Activated CD4-positive, alpha-beta memory T cell treated with anti-CD3 and anti-CD28 coated beads for 36 hours (primary cell): Measurements from ENCODE around the gene HSBP1L1. TPM values are rescaled to one million over a fixed set of nuclear protein-coding genes. Genes with fewer than 3 reads are reported as not detected.

Experiments
- CTCF ChIA-PET: fragments of 350-600 bp; sonication (Branson Sonifier 250); formaldehyde crosslinking; loops from one replicate; lab custom pipeline; 2021; ENCODE audit warnings: antibody characterized with exemption, inconsistent platforms; lab: Charles Lee
- POLR2A ChIA-PET: fragments of 350-600 bp; sonication (Branson Sonifier 250); formaldehyde crosslinking; loops from one replicate; lab custom pipeline; 2021; ENCODE audit warnings: antibody characterized with exemption; lab: Charles Lee
- DNase-seq: peaks from one replicate; pipeline ENCODE4 v3.0.0-alpha.2; 2020
- H3K27ac Mint-ChIP-seq: one replicate; pipeline ENCODE4 v1.8.0; 2021; ENCODE audit warnings: mixed read lengths
- H3K27me3 Mint-ChIP-seq: one replicate; pipeline ENCODE4 v1.8.0; 2021; ENCODE audit warnings: mixed read lengths
- H3K36me3 Mint-ChIP-seq: one replicate; pipeline ENCODE4 v1.8.0; 2021; ENCODE audit warnings: mixed read lengths
- H3K4me1 Mint-ChIP-seq: one replicate; pipeline ENCODE4 v1.8.0; 2021; ENCODE audit warnings: low read depth, mixed read lengths
- H3K4me3 Mint-ChIP-seq: one replicate; pipeline ENCODE4 v1.8.0; 2021; ENCODE audit warnings: mild to moderate bottlenecking, mixed read lengths
- H3K9me3 Mint-ChIP-seq: one replicate; pipeline ENCODE4 v1.8.0; 2021; ENCODE audit warnings: mixed read lengths
- intact Hi-C: fragments of 100-400 bp; cut with micrococcal nuclease; formaldehyde crosslinking; loops from one replicate; pipeline ENCODE4 v1.15.1; 2023
- total RNA-seq, 2 experiments: library from RNA; stranded (reverse); gene quantifications; one replicate each; pipeline ENCODE4 v1.2.3, GENCODE V29; 2021

HSBP1L1 gene
- total RNA-seq, 2 experiments from 2014 or later, result 8.5 to 8.8 TPM

DNA sequence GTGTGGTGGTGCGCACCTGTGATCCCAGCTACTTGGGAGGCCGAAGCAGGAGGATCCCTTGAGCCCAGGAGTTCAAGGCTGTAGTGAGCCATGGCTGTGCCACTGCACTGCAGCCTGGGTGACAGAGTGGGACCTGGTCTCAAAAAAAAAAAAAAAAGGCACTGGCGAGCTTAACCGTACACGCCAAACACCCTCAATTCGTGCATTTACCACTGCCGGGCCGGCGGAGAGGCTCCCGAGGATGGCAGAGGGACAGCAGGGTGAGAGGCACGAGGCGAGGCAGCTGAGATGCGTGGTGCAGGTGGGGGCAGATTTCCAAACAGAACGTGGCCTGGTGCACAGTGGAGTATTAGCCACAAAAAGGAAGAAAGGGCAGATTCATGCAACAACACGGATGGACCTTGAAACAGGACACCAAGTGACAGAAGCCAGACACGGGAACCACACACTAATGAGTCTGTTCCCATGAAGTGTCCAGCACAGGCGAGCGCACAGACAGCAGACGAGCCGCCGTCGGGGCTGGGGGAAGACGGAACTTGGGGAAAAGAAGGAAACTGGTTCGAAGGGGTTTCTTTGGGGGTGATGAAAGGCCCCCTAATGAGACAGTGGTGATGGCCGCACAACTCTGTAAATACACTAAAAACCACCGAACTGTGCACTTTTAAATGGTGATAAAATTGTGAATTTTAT is 40.4 kb upstream of the HSBP1L1 start:
- Mint-ChIP-seq H3K27me3 (no peaks in the 10 kb centered on the region), H3K9me3 (peaks cover 5% of the 10 kb centered on the region), H3K4me1 (no peaks in the 10 kb centered on the region), H3K4me3 (no peak overlapping the region), H3K36me3 (peaks cover 24% of the 10 kb centered on the region), H3K27ac (no peak overlapping the region)
- no peak for DNase-seq
- intact Hi-C loops, result no loop called here
- ChIA-PET CTCF (no interaction called here), POLR2A (no interaction called here)

DNA sequence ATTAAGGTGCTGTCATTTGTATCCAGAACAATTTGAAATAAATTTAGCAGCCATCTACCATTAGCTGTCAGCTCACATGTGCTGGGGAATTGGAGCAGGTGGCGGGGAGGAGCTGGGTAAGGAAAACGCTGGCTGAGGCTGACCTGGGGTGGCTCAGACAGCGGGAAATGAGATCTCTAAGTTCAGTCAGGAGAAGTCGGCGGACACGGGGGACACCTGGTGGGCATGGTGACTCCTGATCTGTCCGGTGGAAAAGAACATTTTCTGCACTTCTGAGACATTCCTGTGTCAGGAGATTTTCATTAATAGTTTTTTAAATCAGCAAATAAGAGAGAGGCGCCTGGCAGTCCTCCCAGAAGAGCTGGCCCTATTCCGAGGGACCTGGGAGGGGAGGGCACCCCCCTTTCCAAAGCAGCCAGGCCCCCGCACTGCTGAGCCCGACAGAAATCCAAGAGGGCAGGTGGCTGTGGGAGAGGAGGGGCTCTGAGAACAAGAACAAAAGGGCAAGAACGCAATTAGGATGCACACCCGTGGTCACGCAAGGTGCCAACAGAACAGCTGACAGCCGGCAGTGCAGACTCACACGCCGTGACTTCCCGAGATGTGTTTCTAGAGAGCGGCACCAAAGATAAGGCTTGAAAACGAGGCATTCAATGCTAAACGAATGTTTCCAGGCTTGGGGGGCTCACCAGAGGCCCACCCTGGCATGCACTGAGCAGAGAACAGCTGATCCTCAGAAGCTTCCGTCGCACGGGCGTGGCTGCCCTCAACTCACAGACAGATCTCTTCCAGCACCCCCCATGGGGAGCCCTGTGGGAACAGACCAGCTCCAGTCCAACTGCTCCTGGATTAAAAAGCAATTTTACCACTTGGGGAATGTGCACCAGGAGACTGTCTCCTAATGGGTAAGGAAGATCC is 39.4 kb upstream of the HSBP1L1 start:
- no peaks in the 10 kb centered on the region for H3K27me3 Mint-ChIP-seq
- peaks cover 35% of the 10 kb centered on the region for H3K36me3 Mint-ChIP-seq
- ChIA-PET POLR2A (no interaction called here), CTCF (interaction anchor here (0.7 kb wide), 1 partner anchor 59 kb away, joined by 3 read pairs; no protein-coding TSS in a partner anchor)
- DNase-seq, result peak; percentile 3
- no peak overlapping the region for H3K4me3 Mint-ChIP-seq
- H3K4me1 Mint-ChIP-seq, result no peaks in the 10 kb centered on the region
- H3K27ac Mint-ChIP-seq, result no peak overlapping the region
- H3K9me3 Mint-ChIP-seq, result peaks cover 15% of the 10 kb centered on the region
- intact Hi-C loops, result no loop called here

DNA sequence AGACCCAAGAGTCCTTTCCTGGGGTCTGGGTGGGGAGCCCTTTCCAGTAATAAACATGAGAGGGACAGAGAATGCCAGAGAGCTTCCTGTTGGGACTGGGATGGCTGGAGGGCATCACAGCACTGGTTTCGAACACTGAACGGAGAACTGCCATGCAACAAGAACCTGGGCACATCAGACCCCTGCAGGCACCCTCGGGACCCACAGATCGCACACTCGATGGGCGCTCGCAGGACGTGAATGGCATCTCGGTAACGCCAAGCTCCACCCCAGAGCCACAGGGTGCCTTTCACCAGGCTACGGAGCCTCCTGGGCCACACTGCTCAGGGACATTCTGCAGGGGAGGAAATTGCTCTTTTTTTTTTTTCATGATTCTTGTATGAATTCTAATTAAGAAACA is 38.1 kb upstream of the HSBP1L1 start:
- CTCF ChIA-PET, result interaction anchor here (0.7 kb wide), 1 partner anchor 1057 kb away, joined by 3 read pairs; no protein-coding TSS in a partner anchor
- Mint-ChIP-seq H3K9me3 (peaks cover 23% of the 10 kb centered on the region), H3K27ac (no peak overlapping the region), H3K4me1 (no peaks in the 10 kb centered on the region), H3K27me3 (no peaks in the 10 kb centered on the region), H3K36me3 (peaks cover 43% of the 10 kb centered on the region), H3K4me3 (no peak overlapping the region)
- intact Hi-C loops, result no loop called here
- no peak for DNase-seq
- POLR2A ChIA-PET, result no interaction called here

DNA sequence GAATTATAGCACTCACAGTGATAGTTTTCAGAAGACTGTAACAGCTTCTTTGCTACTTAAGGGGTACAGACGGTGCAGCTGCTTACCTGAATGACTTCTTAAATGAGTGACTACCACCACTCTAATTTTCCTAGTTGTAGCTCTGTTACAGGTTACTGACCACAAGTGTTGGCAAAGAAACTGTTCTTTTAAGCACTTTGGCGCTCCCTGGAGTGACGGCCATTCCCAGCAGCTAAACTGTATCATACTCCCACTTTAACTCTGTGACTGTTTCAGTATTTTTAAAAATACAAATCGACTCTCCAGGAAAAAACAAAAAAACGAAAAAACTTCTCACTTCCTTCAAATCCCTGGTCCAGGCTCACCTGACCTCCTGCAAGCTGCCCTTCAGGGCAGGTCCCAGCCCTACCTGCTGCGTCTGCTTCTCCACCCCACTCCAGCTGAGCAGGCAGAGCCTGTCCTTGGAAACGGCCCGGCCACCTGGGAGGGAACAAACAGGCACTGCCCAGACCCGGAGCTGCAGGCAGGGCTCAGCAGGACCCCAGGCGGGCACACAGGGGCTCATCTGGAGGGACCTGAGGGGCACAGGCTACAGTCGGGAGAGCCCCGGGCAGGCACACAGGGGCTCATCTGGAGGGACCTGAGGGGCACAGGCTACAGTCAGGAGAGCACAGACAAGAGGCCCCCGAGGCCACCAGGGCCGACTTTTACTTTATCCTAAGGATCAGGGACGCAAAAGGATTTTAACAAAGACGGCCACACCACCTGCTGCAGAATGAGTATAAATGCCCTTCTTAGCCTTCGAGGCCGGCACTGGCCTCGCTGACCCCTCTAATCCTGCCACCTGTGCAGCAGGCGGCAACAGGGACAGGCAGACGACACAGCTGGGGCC is 37.5 kb upstream of the HSBP1L1 start:
- no peak overlapping the region for H3K27ac Mint-ChIP-seq

DNA sequence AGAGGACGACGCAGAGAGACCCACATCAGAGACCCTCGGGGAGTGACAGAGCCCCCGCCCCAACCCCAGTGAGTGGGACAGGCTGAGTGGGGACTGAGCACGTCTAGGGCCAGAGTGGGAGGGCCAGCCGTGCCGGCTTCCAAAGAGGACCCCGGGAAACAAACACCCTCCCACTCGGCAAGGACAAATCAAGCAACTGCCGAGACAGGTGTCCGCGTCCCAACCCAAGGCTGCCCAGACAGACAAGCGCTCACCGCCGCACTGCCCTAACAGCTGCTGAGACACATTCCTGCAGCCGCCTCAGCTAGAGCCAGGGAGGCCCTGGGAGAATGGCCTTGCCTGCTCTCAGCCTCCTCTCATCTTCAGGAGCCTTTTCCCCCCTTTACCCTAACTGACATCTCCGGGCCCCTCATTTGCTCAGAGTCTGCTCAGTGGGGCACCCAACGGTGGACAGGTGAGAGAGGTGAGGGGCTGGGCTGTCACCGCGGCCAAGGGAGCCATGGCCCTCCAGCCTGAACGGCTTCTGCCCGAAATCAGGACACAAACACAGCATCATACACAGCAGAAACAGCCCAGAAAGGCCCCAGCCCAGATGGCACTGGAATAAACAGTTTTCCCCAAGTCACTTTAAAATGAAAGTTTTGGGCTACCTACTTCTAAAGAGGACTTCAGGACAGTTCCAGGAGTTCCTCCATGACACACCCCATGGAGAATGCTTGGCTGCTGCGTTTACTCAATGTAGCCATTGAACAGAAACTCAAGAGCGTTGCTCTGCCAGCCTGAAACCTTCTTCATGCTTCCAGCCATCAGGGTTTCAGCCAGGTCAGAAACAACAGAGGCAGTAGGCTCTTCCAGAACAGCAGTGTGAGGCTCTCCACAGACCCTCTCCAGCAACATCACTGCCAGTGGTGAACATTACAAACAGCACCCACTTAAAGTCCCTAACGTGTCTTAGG is 36.6 kb upstream of the HSBP1L1 start:
- H3K9me3 Mint-ChIP-seq, result peaks cover 38% of the 10 kb centered on the region
- H3K4me1 Mint-ChIP-seq, result no peaks in the 10 kb centered on the region
- peaks cover 55% of the 10 kb centered on the region for H3K36me3 Mint-ChIP-seq
- intact Hi-C loops, result no loop called here
- peak; percentile 5 for DNase-seq
- H3K27me3 Mint-ChIP-seq, result no peaks in the 10 kb centered on the region
- ChIA-PET POLR2A (no interaction called here), CTCF (no interaction called here)
- no peak overlapping the region for H3K27ac Mint-ChIP-seq
- no peak overlapping the region for H3K4me3 Mint-ChIP-seq

More for the DNA sequence above, 37.5 kb upstream of the HSBP1L1 start:
- intact Hi-C loops, result no loop called here
- Mint-ChIP-seq H3K4me1 (no peaks in the 10 kb centered on the region), H3K4me3 (no peak overlapping the region), H3K9me3 (peaks cover 29% of the 10 kb centered on the region), H3K36me3 (peaks cover 46% of the 10 kb centered on the region), H3K27me3 (no peaks in the 10 kb centered on the region)
- ChIA-PET POLR2A (no interaction called here), CTCF (interaction anchor here (0.7 kb wide), 1 partner anchor 1057 kb away, joined by 3 read pairs; no protein-coding TSS in a partner anchor)
- DNase-seq, result peak; percentile 4

DNA sequence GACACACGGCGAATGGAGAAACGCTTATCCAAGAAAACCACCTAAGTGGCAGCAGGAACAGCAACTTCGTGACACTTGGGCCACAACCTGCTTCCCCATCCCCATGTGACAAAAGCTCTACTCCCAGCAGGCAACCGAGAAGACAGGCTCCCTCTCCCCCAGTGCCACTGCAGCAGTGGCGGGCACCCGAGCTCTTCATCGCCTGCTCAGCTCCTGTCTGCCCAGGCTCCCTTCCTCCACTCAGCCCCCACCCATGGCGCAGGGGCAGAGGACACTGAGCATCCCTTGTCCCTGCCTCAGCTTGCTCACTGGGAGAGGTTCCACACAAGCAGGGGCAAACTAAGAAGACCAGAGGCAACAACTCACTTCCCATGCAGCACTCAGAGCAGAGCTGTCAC is 35.9 kb upstream of the HSBP1L1 start:
- intact Hi-C loops, result no loop called here
- H3K36me3 Mint-ChIP-seq, result peaks cover 58% of the 10 kb centered on the region

DNA sequence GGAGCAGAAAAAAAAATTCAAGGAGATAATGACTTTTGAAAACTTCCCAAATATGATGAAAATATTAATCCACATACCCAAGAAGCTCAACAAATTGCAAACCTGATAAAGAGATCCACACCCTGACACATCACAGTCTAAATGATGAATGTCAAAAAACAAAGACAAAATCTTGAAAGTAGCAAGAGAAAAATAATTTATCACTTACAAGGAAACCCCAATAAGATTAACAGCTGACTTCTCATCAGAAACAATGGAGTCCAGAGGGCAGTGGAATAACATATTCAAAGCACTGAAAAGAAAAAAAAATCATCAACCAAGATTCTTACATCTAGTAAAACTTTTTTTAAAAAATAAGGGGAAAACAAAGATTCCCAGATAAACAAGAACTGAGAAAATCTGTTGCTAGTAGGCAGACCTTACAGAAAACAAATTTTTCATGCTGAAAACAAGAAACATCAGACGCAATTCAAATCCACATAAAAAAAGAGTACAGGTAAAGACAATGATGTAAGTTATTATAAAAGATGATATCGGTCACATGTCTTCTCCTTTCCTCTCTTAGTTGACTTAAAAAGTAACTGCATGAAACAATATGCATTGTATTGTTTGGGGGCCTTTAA is 34.3 kb upstream of the HSBP1L1 start:
- ChIA-PET POLR2A (interaction anchor here (0.6 kb wide), 1 partner anchor 68 kb away, joined by 4 read pairs; no protein-coding TSS in a partner anchor), CTCF (no interaction called here)
- Mint-ChIP-seq H3K27ac (no peak overlapping the region), H3K9me3 (peaks cover 57% of the 10 kb centered on the region), H3K4me1 (no peaks in the 10 kb centered on the region), H3K4me3 (no peak overlapping the region), H3K27me3 (no peaks in the 10 kb centered on the region), H3K36me3 (peaks cover 64% of the 10 kb centered on the region)
- no peak for DNase-seq
- intact Hi-C loops, result no loop called here

More for the DNA sequence above, 35.9 kb upstream of the HSBP1L1 start:
- Mint-ChIP-seq H3K4me1 (no peaks in the 10 kb centered on the region), H3K27ac (no peak overlapping the region), H3K9me3 (peaks cover 45% of the 10 kb centered on the region), H3K4me3 (no peak overlapping the region), H3K27me3 (no peaks in the 10 kb centered on the region)
- ChIA-PET CTCF (no interaction called here), POLR2A (no interaction called here)
- DNase-seq, result no peak

DNA sequence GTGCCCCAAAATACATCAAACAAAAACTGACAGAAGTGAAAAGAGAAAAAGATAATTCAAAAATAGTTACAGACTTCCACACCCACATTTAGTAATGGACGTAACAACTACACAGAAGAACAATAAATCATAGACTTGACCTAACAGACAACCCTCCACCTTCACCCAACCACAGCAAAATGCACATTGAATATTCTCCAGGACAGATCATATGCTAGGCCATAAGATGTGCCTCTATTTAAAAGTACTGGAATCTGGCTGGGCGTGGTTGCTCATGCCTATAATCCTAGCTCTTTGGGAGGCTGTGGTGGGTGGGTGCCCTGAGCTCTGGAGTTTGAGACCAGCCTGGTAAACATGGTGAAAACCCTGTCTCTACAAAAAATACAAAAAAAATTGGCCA is 33.0 kb upstream of the HSBP1L1 start:
- Mint-ChIP-seq H3K27me3 (no peaks in the 10 kb centered on the region), H3K36me3 (peaks cover 77% of the 10 kb centered on the region), H3K4me3 (no peak overlapping the region), H3K4me1 (no peaks in the 10 kb centered on the region), H3K27ac (no peak overlapping the region), H3K9me3 (peaks cover 71% of the 10 kb centered on the region)
- POLR2A ChIA-PET, result no interaction called here
- peak; percentile 2 for DNase-seq
- intact Hi-C loops, result no loop called here
- CTCF ChIA-PET, result no interaction called here

DNA sequence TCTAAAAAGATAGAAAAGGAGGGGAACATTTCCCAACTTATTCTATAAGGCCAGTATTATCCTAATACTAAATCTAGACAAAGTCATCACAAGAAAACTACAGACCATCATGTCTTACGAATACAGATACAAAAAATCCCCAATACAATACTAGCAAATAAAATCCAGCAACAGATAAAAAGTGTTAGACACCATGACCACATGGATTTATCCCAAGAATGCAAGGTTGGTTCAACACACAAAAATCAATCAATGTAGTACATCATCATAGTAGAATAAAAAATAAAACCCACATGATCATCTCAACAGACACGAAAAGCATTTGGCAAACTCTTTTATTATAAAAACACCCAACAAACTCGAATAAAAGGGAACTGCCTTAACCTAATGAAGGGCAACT is 31.5 kb upstream of the HSBP1L1 start:
- intact Hi-C loops, result no loop called here
- no peak overlapping the region for H3K4me3 Mint-ChIP-seq
- H3K27ac Mint-ChIP-seq, result no peak overlapping the region
- no peak for DNase-seq
- peaks cover 83% of the 10 kb centered on the region for H3K9me3 Mint-ChIP-seq
- H3K27me3 Mint-ChIP-seq, result no peaks in the 10 kb centered on the region
- no peaks in the 10 kb centered on the region for H3K4me1 Mint-ChIP-seq
- ChIA-PET CTCF (no interaction called here), POLR2A (no interaction called here)
- peaks cover 90% of the 10 kb centered on the region for H3K36me3 Mint-ChIP-seq

DNA sequence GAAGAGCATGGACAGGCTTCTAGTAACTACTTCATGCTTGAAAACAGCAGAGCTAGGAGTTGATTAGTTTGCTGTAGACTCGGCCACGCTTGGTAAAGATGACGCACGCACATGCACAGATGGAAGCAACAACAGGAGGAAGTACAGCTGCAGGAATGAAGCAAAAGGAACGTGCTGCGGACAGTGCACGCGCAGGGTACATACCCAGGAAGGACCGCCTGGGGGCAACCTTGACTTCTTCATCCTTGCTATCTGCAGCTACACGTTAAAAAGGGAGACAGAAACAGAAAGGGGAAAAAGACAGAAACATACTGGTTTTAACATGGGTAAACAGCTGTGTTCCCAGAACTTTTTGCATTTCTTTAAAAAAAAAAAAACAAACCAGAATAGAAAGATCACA is 30.7 kb upstream of the HSBP1L1 start:
- ChIA-PET POLR2A (no interaction called here), CTCF (no interaction called here)
- Mint-ChIP-seq H3K27ac (no peak overlapping the region), H3K4me3 (no peak overlapping the region), H3K36me3 (peaks cover 87% of the 10 kb centered on the region), H3K9me3 (peaks cover 85% of the 10 kb centered on the region), H3K27me3 (no peaks in the 10 kb centered on the region), H3K4me1 (no peaks in the 10 kb centered on the region)
- DNase-seq, result no peak
- intact Hi-C loops, result no loop called here
